ENCODE data around the gene ARL2BP. TPM values are rescaled to one million over a fixed set of nuclear protein-coding genes. Genes with fewer than 3 reads are reported as not detected.
"Not testable (repeated sequence)": the region's sequence is repeated elsewhere in the genome, so short reads cannot be mapped to it uniquely, and the experiment has no call there.

Gene ARL2BP
- 10 to 100 TPM; 75.5 to 95.4 (median 90.0) TPM for polyA plus RNA-seq (ENCODE audit: insufficient read length in 4 of 4)

DNA sequence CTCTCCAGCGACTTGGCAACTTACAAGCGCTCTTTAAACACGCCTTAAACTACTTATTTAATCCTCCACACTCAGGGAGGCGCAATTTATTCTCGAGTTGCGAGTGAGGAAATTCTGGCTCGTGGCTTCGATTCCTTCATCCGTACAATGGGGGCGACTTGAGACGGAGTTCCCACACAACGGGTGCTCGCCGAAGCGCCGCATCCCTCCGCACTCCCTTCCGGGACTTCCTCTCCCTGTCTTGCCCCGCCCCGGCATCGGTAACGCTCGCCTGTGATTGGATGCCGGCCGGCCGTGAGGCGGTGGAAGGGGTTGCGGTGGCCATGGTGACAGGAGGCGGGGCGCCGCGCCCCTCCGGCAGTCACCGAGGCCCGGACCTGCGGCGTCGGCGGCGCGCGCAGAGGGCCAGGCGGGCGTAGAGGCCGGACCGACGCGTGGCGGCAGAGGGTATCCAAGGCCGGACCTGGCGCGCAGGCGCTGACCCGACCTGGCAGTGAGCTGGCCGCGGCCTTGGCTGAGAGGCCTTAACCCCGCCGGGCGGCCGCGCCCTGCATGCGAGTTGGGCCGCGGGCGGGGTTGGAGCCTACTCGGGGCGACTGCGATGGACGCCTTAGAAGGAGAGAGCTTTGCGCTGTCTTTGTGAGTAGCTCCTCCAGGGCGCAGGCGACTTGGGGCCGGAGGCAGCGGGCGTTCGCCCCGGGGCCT, at the start of gene ARL2BP:
TSS of gene ARL2BP (plus strand) at position 493 of the 705 bp plus-strand sequence. CDS start at position 602, 109 bp downstream.
- DNase-seq (ENCODE audit: low read depth in 4 of 4, low spot score in 3 of 4), result peak; percentile 91 to 94 (median 92)

DNA sequence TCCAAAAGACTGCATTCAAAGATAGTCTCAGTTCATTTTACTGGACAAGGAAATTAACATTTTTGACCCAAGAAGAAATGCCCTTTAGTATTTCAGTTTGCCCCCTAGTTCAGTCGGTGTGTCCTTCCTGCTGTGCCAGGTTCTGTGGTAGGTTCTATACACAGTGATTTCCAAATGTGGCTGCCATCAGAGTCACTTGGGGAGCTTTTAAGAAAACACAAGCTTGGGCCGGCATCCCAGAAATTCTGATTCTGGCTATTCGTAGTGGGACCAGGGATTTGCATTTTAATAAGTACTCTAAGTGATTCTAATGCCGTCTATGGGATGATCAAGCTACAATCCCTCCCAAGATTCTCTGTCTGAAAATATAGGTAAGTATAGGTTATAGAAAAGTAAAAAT, 48.8 kb upstream of the ARL2BP start:
- DNase-seq (ENCODE audit: low read depth in 4 of 4, low spot score in 3 of 4), result no peak

DNA sequence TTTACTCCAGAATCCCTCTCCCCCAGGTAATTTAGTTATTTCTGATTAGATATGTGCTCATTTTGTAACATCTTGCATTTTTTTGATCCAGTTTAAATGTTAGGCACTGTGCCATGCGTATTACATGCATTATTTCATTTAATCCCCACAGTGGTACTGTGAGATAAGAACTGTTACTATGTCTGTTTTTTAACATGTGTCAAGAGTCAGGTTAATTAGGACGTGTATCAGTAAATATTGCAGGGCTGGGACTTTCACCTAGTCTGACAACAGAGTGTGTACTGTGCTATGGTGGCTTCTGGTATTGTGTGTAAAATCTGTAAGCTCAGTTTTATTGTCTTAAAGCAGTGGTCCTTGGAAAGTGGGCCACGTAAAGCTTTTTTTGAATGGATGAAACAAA, 48.3 kb upstream of the ARL2BP start:
- DNase-seq (ENCODE audit: low read depth in 4 of 4, low spot score in 3 of 4), result no peak

DNA sequence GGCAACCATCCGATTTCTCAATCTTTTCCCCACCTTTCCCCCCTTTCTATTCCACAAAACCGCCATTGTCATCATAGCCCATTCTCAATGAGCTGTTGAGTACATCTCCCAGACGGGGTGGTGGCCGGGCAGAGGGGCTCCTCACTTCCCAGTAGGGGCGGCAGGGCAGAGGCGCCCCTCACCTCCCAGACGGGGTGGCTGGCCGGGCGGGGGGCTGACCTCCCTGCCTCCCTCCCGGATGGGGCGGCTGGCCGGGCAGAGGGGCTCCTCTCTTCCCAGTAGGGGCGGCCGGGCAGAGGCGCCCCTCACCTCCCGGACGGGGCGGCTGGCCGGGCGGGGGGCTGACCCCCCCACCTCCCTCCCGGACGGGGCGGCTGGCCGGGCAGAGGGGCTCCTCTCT, 44.7 kb upstream of the ARL2BP start:
- DNase-seq (ENCODE audit: low read depth in 4 of 4, low spot score in 3 of 4), result not testable (repeated sequence)

DNA sequence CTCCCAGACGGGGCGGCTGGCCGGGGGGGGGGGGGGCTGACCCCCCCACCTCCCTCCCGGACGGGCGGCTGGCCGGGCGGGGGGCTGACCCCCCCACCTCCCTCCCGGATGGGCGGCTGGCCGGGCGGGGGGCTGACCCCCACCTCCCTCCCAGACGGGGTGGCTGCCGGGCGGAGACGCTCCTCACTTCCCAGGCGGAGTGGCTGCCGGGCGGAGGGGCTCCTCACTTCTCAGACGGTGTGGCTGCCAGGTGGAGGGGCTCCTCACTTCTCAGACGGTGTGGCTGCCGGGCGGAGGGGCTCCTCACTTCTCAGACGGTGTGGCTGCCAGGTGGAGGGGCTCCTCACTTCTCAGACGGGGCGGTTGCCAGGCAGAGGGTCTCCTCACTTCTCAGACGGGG, 44.1 kb upstream of the ARL2BP start:
- DNase-seq (ENCODE audit: low read depth in 4 of 4, low spot score in 3 of 4), result not testable (repeated sequence)

DNA sequence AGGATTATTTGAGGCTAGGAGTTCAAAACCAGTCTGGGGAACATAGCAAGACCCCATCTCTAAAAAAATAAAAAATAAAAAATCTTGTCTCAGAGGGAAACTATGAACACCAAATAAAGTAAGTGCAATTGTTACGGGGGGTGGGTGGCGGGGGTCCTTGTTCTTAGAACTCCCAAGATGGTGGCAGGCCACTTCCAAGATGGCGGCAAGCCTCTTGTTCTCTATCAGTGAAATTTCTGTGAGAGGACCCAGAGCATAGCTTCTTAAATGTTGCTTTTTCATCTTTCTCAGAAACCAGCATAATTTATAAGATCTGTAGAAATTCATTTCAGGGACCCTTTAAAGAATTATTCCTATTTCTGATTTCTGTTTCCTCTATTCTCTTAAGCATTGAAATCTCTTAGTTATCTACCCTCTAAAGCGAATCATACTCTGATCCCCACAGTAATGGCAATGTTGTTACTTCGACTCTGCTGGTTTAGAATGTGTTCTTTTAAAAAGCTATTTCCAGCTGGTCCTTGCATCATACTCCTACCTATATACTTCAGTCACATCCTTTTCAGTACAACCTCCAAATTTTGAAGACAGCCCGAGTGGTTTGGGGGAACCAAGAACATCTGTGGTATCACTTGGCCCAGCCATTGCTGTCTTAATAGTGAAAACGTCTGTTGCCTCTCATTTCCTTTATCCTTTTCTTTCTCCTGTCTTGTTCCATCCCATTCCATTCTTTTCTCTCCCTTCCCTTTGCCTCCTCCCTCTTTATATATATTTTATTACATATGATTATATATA, 42.8 kb upstream of the ARL2BP start:
- no peak for DNase-seq (ENCODE audit: low read depth in 4 of 4, low spot score in 3 of 4)

DNA sequence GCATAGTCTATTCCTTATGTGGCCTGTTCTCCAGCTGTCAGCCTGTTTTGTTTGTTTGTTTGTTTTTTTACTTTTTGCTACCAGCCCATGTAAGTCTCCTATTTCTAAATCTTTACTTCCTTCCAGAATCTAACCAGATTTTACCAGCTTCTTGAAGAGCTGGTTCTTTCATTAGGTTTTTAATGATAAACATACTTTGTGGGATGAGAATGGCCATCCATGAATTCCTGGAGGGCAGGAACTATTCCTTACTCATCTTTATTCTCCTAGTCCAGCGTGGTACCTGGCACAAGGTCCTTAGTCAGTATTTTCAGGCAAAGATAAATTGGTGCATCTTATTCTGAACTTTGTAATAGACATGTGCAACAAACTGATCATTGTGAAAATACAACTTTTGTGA, 41.6 kb upstream of the ARL2BP start:
- no peak for DNase-seq (ENCODE audit: low read depth in 4 of 4, low spot score in 3 of 4)

DNA sequence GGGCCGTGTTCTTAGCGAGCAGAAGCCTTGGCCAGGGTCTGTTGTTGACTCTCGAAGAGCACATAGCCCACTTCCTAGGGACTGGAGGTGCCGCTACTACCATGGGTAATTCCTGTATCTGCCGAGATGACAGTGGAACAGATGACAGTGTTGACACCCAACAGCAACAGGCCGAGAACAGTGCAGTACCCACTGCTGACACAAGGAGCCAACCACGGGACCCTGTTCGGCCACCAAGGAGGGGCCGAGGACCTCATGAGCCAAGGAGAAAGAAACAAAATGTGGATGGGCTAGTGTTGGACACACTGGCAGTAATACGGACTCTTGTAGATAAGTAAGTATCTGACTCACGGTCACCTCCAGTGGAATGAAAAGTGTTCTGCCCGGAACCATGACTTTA, 40.4 kb upstream of the ARL2BP start:
- DNase-seq (ENCODE audit: low read depth in 4 of 4, low spot score in 3 of 4), result no peak

DNA sequence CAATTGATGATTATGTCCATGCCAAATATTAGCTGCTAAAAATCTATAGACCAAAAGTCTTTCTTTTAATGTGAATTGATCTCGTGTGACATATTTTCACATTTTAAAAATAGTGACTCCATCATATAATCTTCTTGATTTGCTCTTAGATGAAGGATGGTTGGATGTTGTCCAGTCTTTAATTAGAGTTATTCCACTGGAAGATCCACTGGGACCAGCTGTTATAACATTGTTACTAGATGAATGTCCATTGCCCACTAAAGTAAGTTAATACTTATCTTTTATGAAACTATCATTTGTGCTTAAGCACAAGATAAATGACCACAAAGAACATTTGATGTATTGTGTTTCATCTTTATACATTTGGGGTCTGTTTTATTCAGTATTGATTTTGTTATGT, 36.1 kb upstream of the ARL2BP start:
- no peak for DNase-seq (ENCODE audit: low read depth in 4 of 4, low spot score in 3 of 4)

DNA sequence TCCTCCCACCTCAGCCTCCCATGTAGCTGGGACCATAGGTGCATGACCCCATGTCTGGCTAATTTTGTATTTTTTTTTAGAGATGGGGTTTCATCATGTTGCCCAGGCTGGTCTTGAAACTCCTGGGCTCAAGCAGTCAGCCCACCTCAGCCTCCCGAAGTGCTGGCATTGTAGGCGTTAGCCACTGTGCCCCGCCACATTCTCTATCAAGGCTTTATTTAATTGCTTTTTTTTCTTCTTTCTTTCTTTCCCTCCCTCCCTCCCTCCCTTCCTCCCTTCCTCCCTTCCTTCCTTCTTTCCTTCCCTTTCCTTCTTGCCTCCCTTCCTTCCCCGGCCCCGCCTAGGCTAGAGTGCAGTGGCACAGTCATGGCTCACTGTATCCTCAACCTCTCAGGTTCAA, 35.3 kb upstream of the ARL2BP start:
- DNase-seq (ENCODE audit: low read depth in 4 of 4, low spot score in 3 of 4), result no peak

DNA sequence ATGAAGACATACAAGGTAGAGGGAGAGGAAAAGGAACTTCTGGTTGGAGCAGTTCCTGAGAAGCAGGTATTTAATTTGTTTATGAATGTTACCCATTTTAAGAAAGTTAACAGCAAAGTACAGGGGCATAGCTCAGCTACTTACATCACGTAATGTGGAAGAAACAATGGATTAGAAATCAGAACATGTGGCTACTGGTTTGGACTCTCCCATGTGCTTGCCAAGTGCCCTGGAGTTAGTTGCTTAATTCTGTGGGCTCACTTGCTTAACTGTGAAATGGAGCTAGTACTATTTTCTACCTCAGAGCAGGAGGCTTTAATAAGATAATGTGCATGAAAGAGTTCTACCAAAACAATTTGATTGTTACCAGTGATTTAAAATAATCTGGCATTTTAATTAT, 31.6 kb upstream of the ARL2BP start:
- DNase-seq (ENCODE audit: low read depth in 4 of 4, low spot score in 3 of 4), result no peak

DNA sequence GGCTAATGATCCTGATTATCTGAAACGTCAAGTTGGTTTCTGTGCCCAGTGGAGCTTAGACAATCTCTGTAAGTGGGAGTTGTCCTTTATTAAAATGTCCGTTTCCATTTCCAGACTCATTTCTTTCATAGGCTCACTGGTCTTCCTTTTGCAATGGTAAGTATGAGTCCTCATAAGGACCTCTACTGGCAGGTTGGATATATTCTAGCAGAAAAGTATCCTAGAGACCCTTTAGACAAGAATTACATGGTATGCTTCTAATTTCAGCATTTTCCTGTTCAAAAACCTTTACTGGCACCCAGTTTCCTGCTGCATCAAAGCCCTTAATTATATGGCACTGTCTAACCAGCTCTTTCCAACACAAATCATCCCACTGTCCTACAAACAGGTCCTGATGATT, 28.1 kb upstream of the ARL2BP start:
- no peak for DNase-seq (ENCODE audit: low read depth in 4 of 4, low spot score in 3 of 4)

DNA sequence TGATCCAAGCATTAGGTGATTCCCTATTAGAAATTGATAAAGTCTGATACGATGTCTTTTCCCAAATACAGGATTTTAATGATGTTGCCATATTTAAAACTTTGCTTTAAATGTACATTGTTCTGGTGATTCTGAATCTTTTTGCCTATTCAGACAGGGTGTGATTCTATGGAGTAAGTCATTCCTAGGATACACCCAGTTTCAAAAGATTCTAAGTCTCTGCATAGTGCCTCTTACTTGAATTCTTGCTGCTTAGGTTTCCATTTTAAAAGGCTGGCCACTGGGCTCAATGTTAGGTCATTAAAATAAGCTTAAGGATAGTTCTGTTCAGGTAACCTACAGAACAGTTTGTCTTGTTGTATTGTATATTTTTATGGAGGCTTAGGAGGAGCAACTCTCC, 22.0 kb upstream of the ARL2BP start:
- DNase-seq (ENCODE audit: low read depth in 4 of 4, low spot score in 3 of 4), result no peak

DNA sequence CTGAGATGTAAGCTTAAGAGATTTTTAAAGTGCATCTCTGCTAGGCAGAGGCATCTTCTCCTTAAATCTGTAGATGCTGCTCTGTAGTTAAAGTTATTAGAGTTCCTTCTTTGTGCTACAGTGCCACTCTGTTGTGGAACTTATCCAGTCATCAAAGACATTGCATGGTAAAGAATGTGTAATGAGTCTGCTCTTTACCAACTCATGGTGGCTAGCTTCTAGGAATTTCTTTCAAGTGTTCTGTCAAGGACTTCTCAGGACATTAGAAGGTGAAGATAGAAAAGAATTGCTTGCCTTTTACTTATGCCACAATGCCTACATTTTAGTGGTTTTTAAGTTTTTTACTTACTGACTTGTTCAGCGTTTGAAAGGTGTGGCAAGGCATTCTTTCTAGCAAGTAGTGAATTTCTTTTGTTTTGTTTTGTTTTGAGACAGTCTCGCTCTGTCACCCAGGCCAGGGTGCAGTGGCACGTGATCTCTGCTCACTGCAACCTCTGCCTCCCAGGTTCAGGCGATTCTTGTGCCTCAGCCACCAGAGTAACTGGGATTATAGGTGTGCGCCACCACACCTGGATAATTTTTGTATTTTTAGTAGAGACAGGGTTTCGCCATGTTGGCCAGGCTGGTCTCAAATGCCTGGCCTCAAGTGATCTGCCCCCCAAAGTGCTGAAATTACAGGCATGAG, 20.3 kb upstream of the ARL2BP start:
- DNase-seq (ENCODE audit: low read depth in 4 of 4, low spot score in 3 of 4), result no peak

DNA sequence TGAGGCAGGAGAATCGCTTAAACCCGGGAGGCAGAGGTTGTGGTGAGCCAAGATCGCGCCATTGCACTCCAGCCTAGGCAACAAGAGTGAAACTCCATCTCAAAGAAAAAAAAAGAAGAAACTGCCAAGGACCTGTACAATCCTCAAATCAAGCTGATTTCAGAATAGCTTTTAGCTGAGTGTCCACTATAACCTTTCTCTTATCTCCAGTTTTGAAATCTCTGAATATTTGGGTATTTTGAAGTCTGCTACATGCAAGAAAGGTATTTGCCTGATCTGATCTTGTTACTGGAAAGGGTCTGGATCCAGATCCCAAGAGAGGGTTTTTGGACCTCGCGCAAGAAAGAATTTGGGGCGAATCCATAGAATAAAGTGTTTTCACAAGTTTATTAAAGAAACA, 19.1 kb upstream of the ARL2BP start:
- DNase-seq (ENCODE audit: low read depth in 4 of 4, low spot score in 3 of 4), result no peak

DNA sequence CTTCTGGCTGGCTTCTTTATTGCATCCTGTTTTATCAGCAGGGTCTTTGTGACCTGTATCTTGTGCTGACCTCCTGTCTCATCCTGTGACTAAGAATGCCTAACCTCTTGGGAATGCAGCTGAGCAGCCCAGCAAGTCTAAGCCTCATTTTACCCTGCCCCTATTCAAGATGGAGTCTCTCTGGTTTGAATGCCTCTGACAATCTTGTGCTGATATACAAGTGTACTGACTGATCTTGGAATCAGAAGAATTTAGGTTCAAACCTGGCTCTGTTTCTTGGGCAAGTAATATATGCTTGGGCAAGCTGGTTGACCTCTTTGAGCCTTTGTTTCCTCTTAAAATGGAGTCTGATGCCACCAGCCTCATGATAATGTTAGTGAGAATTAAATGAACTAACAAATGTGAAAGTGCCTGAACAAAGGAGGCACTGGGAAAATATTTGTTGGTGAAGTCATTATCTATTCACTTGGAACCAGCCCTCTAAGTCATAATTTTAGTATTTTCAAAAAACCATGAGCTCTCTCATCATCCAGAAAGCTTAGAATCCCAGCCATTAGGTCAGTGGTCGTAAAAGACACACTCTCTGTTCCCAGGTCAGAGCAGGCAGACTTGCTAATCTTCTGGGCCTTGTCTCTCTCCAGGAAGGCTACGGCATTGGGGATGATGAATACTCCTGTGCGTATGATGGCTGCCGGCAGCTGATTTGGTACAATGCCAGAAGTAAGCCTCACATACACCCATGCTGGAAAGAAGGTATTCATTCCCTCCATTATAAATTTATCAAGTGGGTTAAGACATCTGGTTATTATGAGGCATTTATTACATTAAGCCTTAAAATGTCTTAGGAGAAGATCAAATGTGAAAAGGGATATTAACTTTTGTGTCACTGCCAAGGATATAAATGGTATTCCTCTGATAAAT, 18.1 kb upstream of the ARL2BP start:
- no peak for DNase-seq (ENCODE audit: low read depth in 4 of 4, low spot score in 3 of 4)

DNA sequence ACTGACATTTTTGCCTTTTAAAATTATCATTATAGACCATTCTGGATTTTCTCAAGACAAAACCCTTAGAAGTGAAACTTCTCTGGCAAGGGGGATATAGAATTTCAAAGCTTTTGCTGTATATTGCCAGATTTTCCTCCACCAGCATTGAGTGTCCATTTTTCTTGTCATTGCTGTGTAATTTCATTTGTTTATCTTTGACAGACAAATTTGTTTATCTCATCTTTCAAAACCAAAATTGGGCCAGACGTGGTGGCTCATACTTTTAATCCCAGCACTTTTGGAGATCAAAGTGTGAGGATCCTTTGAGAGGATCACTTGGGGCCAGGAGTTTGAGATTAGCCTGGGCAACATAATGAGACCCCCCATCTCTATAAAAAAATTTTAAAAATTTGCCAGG, 16.0 kb upstream of the ARL2BP start:
- DNase-seq (ENCODE audit: low read depth in 4 of 4, low spot score in 3 of 4), result no peak

DNA sequence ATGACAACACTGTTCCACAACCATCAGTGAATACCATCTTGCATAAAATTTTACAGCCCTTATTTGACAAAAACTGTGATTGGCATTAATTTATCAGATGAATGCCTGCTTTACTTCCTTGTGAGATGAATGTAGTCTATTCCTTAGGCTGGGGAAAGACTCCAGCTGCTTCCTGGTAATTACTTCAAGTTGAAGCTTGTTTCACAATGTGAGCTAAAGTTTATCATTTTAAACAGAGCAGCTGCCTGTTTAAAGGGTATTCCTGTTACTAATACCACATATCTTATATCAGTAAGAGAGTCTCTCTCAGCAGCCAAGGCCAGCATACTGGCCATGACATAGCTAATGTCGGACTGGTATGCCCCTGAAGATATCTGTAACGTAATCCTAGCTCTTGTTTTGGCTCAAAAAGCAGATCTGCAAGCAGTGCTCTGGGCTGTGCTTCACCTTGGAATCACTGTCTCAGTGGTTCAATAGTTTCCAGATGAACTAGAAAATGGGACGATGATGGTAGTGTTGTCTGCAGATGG, 13.2 kb upstream of the ARL2BP start:
- no peak for DNase-seq (ENCODE audit: low read depth in 4 of 4, low spot score in 3 of 4)

DNA sequence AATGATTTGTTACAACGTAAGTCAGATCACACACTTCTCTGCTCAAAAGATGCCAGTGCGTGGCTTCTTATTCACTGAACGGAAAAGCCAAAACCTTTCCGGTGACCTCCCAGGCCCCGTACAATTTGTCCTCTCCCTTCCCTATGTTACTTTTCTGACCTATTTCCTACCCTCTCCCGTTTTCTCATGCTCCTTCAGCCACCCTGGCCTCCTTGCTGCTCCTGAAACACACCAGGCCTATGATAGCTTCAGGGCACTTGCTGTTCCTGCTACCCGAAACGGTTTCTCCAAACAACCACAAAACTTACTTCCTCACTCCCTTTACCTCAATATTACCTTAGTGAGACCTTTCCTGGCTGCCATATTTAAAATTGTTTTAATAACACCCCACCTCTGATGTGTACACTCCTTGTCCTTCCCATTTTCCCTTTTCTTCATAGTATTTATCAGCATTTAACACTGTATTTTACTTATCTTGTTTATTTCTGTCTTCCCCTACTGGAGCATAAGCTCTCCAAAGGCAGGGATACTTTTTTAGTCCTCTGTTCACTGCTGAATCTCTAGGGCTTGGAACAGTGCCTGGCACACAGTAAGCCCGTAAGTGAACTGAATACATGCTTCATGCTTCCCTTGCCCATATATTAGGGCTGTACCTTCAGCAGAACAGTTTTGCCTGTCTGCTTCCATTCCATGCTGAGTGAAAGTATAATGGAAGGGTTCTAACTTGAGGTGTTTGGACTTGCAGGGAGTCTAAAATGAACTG, 10.9 kb upstream of the ARL2BP start:
- no peak for DNase-seq (ENCODE audit: low read depth in 4 of 4, low spot score in 3 of 4)

DNA sequence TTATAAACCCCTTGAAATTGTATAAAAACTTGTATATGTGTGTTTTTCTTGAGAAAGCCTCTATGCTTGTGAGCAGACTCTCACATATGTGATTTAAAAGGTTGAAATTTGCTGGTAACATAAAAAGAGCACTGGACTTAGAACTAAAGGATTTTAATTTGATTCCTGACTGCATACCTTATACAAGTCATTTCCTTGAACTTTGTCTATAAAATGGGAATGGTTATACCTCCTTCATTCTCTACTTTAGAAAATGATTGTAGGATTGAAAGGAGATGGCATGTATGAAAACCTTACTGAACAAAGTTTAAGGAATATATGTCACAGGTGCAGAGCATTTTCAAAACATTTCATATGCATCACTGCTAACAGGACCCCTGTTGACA, 10.4 kb upstream of the ARL2BP start:
- DNase-seq (ENCODE audit: low read depth in 4 of 4, low spot score in 3 of 4), result no peak

All from right renal pelvis (tissue), 4 donors.